Cardiac fibroblast (primary cell): ENCODE measurements around the gene TSPAN32.
A peak's percentile ranks its signal among the peaks of the same experiment; 100 is the strongest.

Source experiments
- DNase-seq, 2 donors: peaks; one replicate each; pipeline versions ENCODE4 v3.0.0 to v3.0.0-alpha.2; 2010; ENCODE audit warnings: low read depth in 2 of 2
- H3K4me3 ChIP-seq, 2 donors: replicated peaks in 1 of 2; 1 replicate in 1 of 2; 2 replicates in 1 of 2; pipeline ENCODE4 v1.5.1; 2011; ENCODE audit warnings: low read depth in 2 of 2, low read length in 2 of 2, mild to moderate bottlenecking in 2 of 2, moderate library complexity in 1 of 2
- TF ChIP-seq, protein P1 (sequence below): IDR thresholded peaks from one replicate; pipeline ENCODE4 v1.5.1; 2011; ENCODE audit warnings: low read depth, mild to moderate bottlenecking, low read length, inconsistent platforms

The TSPAN32 gene

DNA sequence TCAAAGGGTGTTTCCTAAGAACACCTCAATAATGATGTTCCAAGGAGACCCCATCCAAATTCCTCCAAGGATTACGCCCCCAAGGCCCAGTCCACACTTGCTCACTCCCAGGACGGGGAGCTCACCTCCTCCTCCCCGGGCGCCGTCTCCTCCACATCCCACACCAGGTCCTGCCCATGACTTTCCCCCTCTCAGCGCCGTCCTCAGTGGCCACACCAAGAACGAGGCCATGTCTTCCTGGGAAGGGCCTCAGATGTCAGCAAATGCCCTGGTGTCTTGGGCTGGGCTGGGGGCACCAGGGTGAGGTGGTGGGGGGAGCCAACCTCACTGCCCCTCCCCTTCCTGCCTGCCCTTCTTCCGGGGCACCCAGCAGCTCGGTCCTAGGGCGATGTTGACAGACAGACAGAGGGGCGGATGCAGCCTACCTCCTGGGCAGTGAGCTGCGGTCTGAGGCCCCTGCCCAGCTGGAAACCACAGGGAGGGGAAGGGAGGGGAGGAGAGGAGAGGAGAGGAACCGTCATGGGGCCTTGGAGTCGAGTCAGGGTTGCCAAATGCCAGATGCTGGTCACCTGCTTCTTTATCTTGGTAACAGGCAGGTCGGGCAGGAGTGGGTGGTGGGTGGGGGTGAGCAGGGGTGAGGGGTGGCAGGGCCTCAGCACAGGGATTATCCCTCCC lies at the start of gene TSPAN32, which contains the start of gene C11orf21:
Gene TSPAN32 (plus strand): TSS at position 383 of the 675 bp plus-strand sequence. CDS start 137 bp downstream, at position 520.
Gene C11orf21 (minus strand): TSS at position 288 of the 675 bp plus-strand sequence. CDS start 110 bp downstream, at position 178.
- peak in 1 of 2 donors; percentile 69 for DNase-seq
- H3K4me3 ChIP-seq, result no peak within 1 kb of the TSS
- TF ChIP-seq, protein P1, sequence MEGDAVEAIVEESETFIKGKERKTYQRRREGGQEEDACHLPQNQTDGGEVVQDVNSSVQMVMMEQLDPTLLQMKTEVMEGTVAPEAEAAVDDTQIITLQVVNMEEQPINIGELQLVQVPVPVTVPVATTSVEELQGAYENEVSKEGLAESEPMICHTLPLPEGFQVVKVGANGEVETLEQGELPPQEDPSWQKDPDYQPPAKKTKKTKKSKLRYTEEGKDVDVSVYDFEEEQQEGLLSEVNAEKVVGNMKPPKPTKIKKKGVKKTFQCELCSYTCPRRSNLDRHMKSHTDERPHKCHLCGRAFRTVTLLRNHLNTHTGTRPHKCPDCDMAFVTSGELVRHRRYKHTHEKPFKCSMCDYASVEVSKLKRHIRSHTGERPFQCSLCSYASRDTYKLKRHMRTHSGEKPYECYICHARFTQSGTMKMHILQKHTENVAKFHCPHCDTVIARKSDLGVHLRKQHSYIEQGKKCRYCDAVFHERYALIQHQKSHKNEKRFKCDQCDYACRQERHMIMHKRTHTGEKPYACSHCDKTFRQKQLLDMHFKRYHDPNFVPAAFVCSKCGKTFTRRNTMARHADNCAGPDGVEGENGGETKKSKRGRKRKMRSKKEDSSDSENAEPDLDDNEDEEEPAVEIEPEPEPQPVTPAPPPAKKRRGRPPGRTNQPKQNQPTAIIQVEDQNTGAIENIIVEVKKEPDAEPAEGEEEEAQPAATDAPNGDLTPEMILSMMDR, result no peak

- DNase-seq, result no peak
- TF ChIP-seq, protein P1, result no peak
- no peak overlapping the region for H3K4me3 ChIP-seq
Observed at GRCh38 chr11:2252018-2252417, 49.8 kb upstream of the TSPAN32 start.

- TF ChIP-seq, protein P1, result no peak
- no peak for DNase-seq
- no peak overlapping the region for H3K4me3 ChIP-seq
Observed at GRCh38 chr11:2256293-2256913, 45.4 kb upstream of the TSPAN32 start.

GRCh38 chr11:2256951-2257700 lies 44.7 kb upstream of the TSPAN32 start:
- H3K4me3 ChIP-seq, result no peak overlapping the region
- TF ChIP-seq, protein P1, result no peak
- no peak for DNase-seq

DNA sequence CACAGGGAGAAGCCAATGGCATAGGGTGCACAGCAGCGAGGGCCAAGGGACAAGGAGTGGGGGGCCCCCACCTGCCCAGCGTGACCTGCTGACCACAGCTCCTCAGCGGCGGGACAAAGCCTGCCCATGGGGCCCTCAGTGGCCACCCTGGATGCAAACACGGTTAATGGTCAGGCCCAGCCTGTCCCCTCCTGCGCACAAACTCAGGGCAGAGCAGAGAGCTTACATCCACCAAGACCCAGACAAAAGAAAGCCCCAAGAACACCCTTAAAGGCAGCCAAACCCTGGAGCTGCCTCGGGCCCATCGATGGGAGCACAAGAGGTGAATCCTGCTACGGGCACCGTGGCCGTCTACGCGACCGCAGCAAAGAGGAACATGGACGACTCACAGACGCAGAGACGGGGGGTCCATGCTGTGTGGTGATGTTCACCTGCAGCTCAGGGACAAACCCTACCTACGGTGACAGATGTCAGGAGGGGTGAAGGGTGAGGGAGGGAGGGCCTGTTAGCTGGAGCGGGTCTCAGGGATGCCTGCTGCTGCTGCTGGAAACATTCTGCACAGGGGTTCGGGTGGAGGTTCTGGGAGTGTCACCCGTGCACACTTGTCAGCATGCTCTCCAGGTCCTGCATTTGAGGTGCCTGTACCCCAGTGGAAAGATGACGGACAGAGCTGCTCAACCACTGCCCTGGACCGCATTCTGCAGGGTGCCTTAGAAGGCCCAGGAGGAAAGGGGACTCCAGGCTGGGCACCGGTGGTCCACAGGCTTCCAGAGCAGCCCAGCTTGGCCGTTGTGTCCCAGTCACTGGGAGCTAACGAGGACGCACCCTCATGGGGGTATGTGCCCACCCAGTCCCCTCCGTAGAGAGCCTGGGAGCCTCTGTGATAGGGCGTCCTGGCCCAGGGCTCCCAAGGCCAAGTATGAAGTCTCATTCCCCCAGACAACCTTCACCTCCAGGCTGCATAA lies 43.0 kb upstream of the TSPAN32 start:
- H3K4me3 ChIP-seq, result no peak overlapping the region
- no peak for DNase-seq
- TF ChIP-seq, protein P1, result no peak

DNA sequence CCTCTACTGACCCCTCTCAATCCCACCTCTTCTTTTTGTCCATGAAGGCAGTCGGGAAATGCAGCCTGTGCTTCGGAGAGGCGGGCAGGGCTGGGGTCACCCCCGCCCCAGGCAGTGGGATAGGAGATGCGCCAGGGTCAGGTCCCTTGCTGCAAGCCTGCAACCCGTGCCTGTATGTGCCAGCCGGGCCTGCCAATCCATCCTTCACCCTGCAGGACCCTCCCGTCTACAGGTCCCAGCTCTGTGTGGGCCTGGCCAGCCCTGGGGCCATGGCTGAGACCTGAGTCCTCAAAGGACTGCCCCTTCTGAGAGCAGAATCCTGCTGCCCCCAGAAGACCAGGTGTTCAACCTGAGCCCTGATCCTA lies 42.4 kb upstream of the TSPAN32 start:
- TF ChIP-seq, protein P1, result no peak
- DNase-seq, result no peak
- H3K4me3 ChIP-seq, result no peak overlapping the region
